Hepatocyte (in vitro differentiated cells): Measurements from ENCODE around the gene SLC9A8. TPM values are rescaled to one million over a fixed set of nuclear protein-coding genes. Genes with fewer than 3 reads are reported as not detected.

Source experiments
- DNase-seq: peaks from one replicate; pipeline ENCODE4 v3.0.0-alpha.2; 2016; ENCODE audit warnings: low spot score
- H2AFZ ChIP-seq: fragments of 200-600 bp; sonication (generic); 2 replicates; pipeline ENCODE4 v1.6.0; 2016; ENCODE audit warnings: antibody characterized with exemption, mild to moderate bottlenecking
- H3K27ac ChIP-seq: fragments of 200-600 bp; sonication (generic); 2 replicates; pipeline ENCODE4 v1.5.1; 2016; ENCODE audit warnings: mild to moderate bottlenecking
- H3K27me3 ChIP-seq: fragments of 200-600 bp; sonication (generic); 2 replicates; pipeline ENCODE4 v1.6.1; 2016
- H3K36me3 ChIP-seq: fragments of 200-600 bp; sonication (generic); replicated peaks from 2 replicates; pipeline ENCODE4 v1.5.1; 2016; ENCODE audit warnings: low read depth; ENCODE audit not compliant: insufficient read depth
- H3K4me1 ChIP-seq: fragments of 200-600 bp; sonication (generic); 2 replicates; pipeline ENCODE4 v1.5.1; 2016; ENCODE audit warnings: mild to moderate bottlenecking, moderate library complexity; ENCODE audit not compliant: insufficient read depth
- H3K4me2 ChIP-seq: fragments of 200-600 bp; sonication (generic); 2 replicates; pipeline ENCODE4 v1.6.0; 2016
- H3K4me3 ChIP-seq: fragments of 200-600 bp; sonication (generic); 2 replicates; pipeline ENCODE4 v1.5.1; 2016; ENCODE audit warnings: mild to moderate bottlenecking
- H3K79me2 ChIP-seq: fragments of 200-600 bp; sonication (generic); 2 replicates; pipeline ENCODE4 v1.6.0; 2017; ENCODE audit warnings: mild to moderate bottlenecking
- H3K9me2 ChIP-seq: fragments of 200-600 bp; sonication (generic); replicated peaks from 2 replicates; pipeline ENCODE4 v1.6.0; 2017; ENCODE audit warnings: mild to moderate bottlenecking; ENCODE audit not compliant: insufficient read depth
- H3K9me3 ChIP-seq: fragments of 200-600 bp; sonication (generic); 2 replicates; pipeline ENCODE4 v1.5.1; 2016; ENCODE audit warnings: low read depth, mild to moderate bottlenecking
- H4K20me1 ChIP-seq: fragments of 200-600 bp; sonication (generic); 2 replicates; pipeline ENCODE4 v1.6.0; 2016; ENCODE audit warnings: mild to moderate bottlenecking; ENCODE audit not compliant: insufficient read depth, poor library complexity, severe bottlenecking
- EZH2 ChIP-seq: fragments of 200-600 bp; sonication (generic); IDR thresholded peaks from 2 replicates; pipeline ENCODE4 v1.6.1; 2016; ENCODE audit warnings: antibody characterized with exemption, mild to moderate bottlenecking, borderline replicate concordance
- EZH2phosphoT487 ChIP-seq: fragments of 200-600 bp; sonication (generic); IDR thresholded peaks from one replicate; pipeline ENCODE4 v1.6.1; 2018; ENCODE audit warnings: antibody characterized with exemption, mild to moderate bottlenecking, low read depth, moderate library complexity; ENCODE audit not compliant: unreplicated experiment, severe bottlenecking
- WGBS: methylation state at CpG from one replicate; pipeline ENCODE4 v1.1.6; 2016; ENCODE audit warnings: low lambda C conversion rate; ENCODE audit errors: missing lambda C conversion rate; 5-methylcytosine and 5-hydroxymethylcytosine counted together
- polyA plus RNA-seq: library from polyadenylated mRNA; unstranded; fragments of >200 nt; fragmentation: Nextera tagmentation; extraction: Ambion mirVana; gene quantifications from 2 replicates; pipeline ENCODE4 v1.2.1, GENCODE V29; 2016
- total RNA-seq: library from RNA; depleted of rRNA; stranded (reverse); fragments of >200 nt; gene quantifications from 2 replicates; pipeline ENCODE4 v1.2.3, GENCODE V29; 2014
- TF ChIP-seq, protein P1 (sequence below): fragments of 200-600 bp; sonication (generic); IDR thresholded peaks from 2 replicates; pipeline ENCODE4 v1.5.1; 2016; ENCODE audit warnings: antibody characterized with exemption, mild to moderate bottlenecking; ENCODE audit not compliant: poor library complexity

The SLC9A8 gene
- total and polyA plus RNA-seq, 2 experiments from 2014 or later, result 4.9 to 6.7 TPM

GRCh38 chr20:49862607-49863200, 50.1 kb downstream of the SLC9A8 start:
- Histone ChIP-seq H3K4me1 (peaks cover 12% of the 10 kb centered on the region), H3K27ac (no peak overlapping the region), H3K36me3 (no peaks in the 10 kb centered on the region), H4K20me1 (no peaks in the 10 kb centered on the region), H3K9me3 (no peaks in the 10 kb centered on the region), H3K4me2 (no peak overlapping the region), H3K79me2 (no peaks in the 10 kb centered on the region), H3K9me2 (no peaks in the 10 kb centered on the region), H3K27me3 (no peaks in the 10 kb centered on the region), H3K4me3 (no peak overlapping the region), H2AFZ (no peak overlapping the region)
- no peak for TF ChIP-seq EZH2
- TF ChIP-seq, protein P1, sequence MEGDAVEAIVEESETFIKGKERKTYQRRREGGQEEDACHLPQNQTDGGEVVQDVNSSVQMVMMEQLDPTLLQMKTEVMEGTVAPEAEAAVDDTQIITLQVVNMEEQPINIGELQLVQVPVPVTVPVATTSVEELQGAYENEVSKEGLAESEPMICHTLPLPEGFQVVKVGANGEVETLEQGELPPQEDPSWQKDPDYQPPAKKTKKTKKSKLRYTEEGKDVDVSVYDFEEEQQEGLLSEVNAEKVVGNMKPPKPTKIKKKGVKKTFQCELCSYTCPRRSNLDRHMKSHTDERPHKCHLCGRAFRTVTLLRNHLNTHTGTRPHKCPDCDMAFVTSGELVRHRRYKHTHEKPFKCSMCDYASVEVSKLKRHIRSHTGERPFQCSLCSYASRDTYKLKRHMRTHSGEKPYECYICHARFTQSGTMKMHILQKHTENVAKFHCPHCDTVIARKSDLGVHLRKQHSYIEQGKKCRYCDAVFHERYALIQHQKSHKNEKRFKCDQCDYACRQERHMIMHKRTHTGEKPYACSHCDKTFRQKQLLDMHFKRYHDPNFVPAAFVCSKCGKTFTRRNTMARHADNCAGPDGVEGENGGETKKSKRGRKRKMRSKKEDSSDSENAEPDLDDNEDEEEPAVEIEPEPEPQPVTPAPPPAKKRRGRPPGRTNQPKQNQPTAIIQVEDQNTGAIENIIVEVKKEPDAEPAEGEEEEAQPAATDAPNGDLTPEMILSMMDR, result no peak
- no peak for TF ChIP-seq EZH2phosphoT487
- 84% methylated on average over 6 of the region's 6 CpGs for WGBS
- no peak for DNase-seq

DNA sequence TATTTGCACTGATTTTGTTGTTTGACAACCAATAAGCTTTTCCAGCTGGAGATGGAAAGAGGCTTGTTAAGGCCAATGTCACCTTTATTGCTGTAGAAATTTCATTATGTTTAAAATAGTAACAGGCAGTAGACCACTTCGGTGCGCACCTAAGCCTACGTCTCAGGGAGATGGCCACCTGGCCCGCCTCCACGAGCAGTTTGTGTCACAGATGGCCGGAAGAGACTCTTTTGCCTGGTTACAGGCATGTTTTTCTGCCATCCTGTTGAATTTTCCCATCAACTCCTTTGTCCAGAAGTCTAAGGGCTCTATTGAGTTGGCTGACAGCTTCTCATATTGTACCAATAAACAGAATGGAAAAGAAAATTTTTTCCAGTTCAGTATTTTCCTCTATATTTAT, 51.0 kb downstream of the SLC9A8 start:
- 97% methylated on average over 6 of the region's 6 CpGs for WGBS
- no peak overlapping the region for H3K4me3 ChIP-seq
- H2AFZ ChIP-seq, result no peak overlapping the region
- no peaks in the 10 kb centered on the region for H3K27me3 ChIP-seq
- peaks cover 14% of the 10 kb centered on the region for H3K4me1 ChIP-seq
- no peaks in the 10 kb centered on the region for H3K36me3 ChIP-seq
- no peaks in the 10 kb centered on the region for H3K79me2 ChIP-seq
- H3K27ac ChIP-seq, result no peak overlapping the region
- no peaks in the 10 kb centered on the region for H4K20me1 ChIP-seq
- no peak for DNase-seq
- H3K4me2 ChIP-seq, result no peak overlapping the region
- TF ChIP-seq EZH2, result no peak
- no peak for TF ChIP-seq EZH2phosphoT487
- TF ChIP-seq, protein P1, result no peak
- H3K9me2 ChIP-seq, result no peaks in the 10 kb centered on the region
- H3K9me3 ChIP-seq, result no peaks in the 10 kb centered on the region

DNA sequence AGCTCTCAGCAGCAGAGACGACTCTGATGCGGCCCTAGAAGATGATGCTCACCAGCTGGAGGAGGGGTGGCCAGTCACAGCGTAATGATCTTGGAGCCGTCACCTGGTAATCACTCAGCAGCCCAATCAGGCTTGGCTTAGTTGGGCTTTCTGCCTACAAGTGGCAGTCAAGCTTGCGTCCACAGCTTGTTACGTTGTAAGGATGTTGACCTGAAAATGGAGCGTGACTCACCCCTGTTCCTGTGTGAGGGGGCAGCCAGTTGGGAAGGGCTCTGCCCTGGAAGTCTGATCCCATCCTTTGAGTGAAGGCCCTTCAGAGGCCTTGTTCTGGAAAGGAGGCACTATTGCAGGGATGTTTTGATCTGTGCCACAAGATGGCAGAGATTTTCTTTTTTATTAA, 52.9 kb downstream of the SLC9A8 start:
- Histone ChIP-seq H3K27ac (peak overlapping the region; percentile 61), H3K4me2 (no peak overlapping the region), H3K9me2 (no peaks in the 10 kb centered on the region), H3K27me3 (no peaks in the 10 kb centered on the region), H2AFZ (no peak overlapping the region), H3K9me3 (no peaks in the 10 kb centered on the region), H3K4me1 (peaks cover 14% of the 10 kb centered on the region), H3K79me2 (no peaks in the 10 kb centered on the region), H4K20me1 (no peaks in the 10 kb centered on the region), H3K36me3 (no peaks in the 10 kb centered on the region), H3K4me3 (no peak overlapping the region)
- no peak for DNase-seq
- TF ChIP-seq, protein P1, result no peak
- no peak for TF ChIP-seq EZH2
- no peak for TF ChIP-seq EZH2phosphoT487
- 79% methylated on average over 7 of the region's 7 CpGs for WGBS
